Endodermal cell (in vitro differentiated cells): Measurements from ENCODE around the gene MCM3AP. TPM values are rescaled to one million over a fixed set of nuclear protein-coding genes. Genes with fewer than 3 reads are reported as not detected.
A peak's percentile ranks its signal among the peaks of the same experiment; 100 is the strongest.

Experiments
- DNase-seq: peaks from one replicate; pipeline ENCODE4 v3.0.0-alpha.2; 2017
- H3K27ac ChIP-seq: 2 replicates; pipeline ENCODE4 v1.5.1; 2013; ENCODE audit warnings: mild to moderate bottlenecking, low read depth, low read length, moderate library complexity
- H3K27me3 ChIP-seq: 2 replicates; pipeline ENCODE4 v1.6.1; 2013; ENCODE audit warnings: mild to moderate bottlenecking, low read length, moderate library complexity; ENCODE audit not compliant: insufficient read depth, control insufficient read depth, poor library complexity, severe bottlenecking
- H3K36me3 ChIP-seq: 2 replicates; pipeline ENCODE4 v1.7.0; 2013; ENCODE audit warnings: mild to moderate bottlenecking, low read length, moderate library complexity; ENCODE audit not compliant: control insufficient read depth, insufficient read depth
- H3K4me1 ChIP-seq: one replicate; pipeline ENCODE4 v1.7.0; 2013; ENCODE audit warnings: low read length; ENCODE audit not compliant: control insufficient read depth, insufficient read depth
- H3K4me3 ChIP-seq: 2 replicates; pipeline ENCODE4 v1.5.1; 2013; ENCODE audit warnings: mild to moderate bottlenecking, low read length, moderate library complexity
- H3K9ac ChIP-seq: 2 replicates; pipeline ENCODE4 v1.6.1; 2013; ENCODE audit warnings: mild to moderate bottlenecking, low read length, moderate library complexity; ENCODE audit not compliant: poor library complexity, severe bottlenecking; ENCODE audit errors: extremely low read depth
- H3K9me3 ChIP-seq: 2 replicates; pipeline ENCODE4 v1.6.1; 2013; ENCODE audit warnings: mild to moderate bottlenecking, low read length, moderate library complexity; ENCODE audit not compliant: control insufficient read depth
- H3K27ac Mint-ChIP-seq: 2 replicates; pipeline ENCODE4 v1.8.0; 2020; ENCODE audit warnings: mixed read lengths
- H3K27me3 Mint-ChIP-seq: 2 replicates; pipeline ENCODE4 v1.8.0; 2021; ENCODE audit warnings: mild to moderate bottlenecking, mixed read lengths; ENCODE audit not compliant: insufficient read depth
- H3K36me3 Mint-ChIP-seq: 2 replicates; pipeline ENCODE4 v1.8.0; 2020; ENCODE audit warnings: low read depth, mixed read lengths
- H3K4me1 Mint-ChIP-seq: 2 replicates; pipeline ENCODE4 v1.8.0; 2020; ENCODE audit warnings: mixed read lengths
- H3K4me3 Mint-ChIP-seq: 2 replicates; pipeline ENCODE4 v1.8.0; 2020; ENCODE audit warnings: mild to moderate bottlenecking, moderate library complexity, mixed read lengths
- H3K9me3 Mint-ChIP-seq: 2 replicates; pipeline ENCODE4 v1.8.0; 2020; ENCODE audit warnings: mild to moderate bottlenecking, mixed read lengths
- WGBS, 2 experiments: methylation state at CpG; one replicate each; pipeline versions ENCODE4 v1.1.5 to v1.1.7; 2013; ENCODE audit warnings: missing lambda C conversion rate in 2 of 2, mixed read lengths in 1 of 2; ENCODE audit not compliant: insufficient coverage in 1 of 2, insufficient read length in 1 of 2; 5-methylcytosine and 5-hydroxymethylcytosine counted together
- total RNA-seq, 2 donors: library from RNA; stranded (reverse); fragmentation: NEBNext Ultra II Directional in 1 of 2; extraction: Animal tissue kit (Norgen Biotek cat#: 25700) in 1 of 2; gene quantifications; 2 replicates in 1 of 2; 3 replicates in 1 of 2; pipeline ENCODE4 v1.2.1, GENCODE V29; 2021
- TF ChIP-seq, protein P1 (sequence below): fragments of 200-600 bp; sonication (generic); conservative IDR thresholded peaks from 2 replicates; pipeline ENCODE4 v1.5.0; 2021; ENCODE audit warnings: antibody characterized with exemption, mild to moderate bottlenecking

Gene MCM3AP
- total RNA-seq, 2 donors from 2014 or later, result 120 to 161 TPM

DNA sequence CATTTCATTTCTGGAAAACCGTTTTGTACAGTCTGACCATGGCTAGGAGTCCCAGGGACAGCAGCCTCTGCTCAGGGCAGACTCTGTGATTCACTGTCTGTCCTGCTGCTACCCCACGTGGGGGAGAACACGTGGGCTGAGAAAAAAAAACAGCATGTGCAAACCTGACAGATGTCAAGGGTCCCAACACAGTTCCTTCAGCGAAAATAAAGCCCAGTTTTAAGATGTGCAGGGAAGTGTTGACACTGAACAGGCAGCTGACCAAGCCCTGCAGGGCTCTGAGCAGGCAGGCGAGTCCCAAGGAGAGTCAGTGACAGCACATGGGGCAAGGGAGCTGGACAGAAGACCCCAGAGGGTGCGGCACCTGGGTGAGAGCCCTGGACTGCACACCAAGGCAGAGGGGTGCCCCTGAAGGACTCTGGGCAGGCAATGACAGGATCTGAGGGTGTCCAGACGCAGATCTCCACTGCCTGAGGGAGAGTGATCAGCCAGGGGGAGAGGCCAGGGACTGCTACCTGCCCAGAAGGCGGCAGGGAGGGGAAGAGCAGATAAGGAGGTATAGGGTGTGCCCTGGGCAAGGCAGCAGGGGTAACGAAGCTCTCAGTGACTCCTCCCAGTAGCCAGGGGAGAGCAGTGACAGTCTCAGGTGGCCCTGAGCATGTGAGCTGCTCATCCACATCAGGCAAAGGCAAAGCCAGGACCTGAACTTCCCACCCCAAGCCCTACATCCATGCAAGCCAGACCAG lies 96.0 kb downstream of the MCM3AP start:
- peak; percentile 51 for DNase-seq
- peaks cover 35% of the 10 kb centered on the region for H3K36me3 Mint-ChIP-seq
- H3K9me3 ChIP-seq, result no peaks in the 10 kb centered on the region
- H3K27me3 ChIP-seq, result no peaks in the 10 kb centered on the region
- H3K9me3 Mint-ChIP-seq, result no peaks in the 10 kb centered on the region
- no peak overlapping the region for H3K9ac ChIP-seq
- peak overlapping the region; percentile 91 for H3K27ac Mint-ChIP-seq
- no peaks in the 10 kb centered on the region for H3K4me1 ChIP-seq
- H3K4me3 Mint-ChIP-seq, result no peak overlapping the region
- WGBS, 2 experiments, result 84 to 86% methylated on average over 7 to 9 of the region's 9 CpGs
- TF ChIP-seq, protein P1, sequence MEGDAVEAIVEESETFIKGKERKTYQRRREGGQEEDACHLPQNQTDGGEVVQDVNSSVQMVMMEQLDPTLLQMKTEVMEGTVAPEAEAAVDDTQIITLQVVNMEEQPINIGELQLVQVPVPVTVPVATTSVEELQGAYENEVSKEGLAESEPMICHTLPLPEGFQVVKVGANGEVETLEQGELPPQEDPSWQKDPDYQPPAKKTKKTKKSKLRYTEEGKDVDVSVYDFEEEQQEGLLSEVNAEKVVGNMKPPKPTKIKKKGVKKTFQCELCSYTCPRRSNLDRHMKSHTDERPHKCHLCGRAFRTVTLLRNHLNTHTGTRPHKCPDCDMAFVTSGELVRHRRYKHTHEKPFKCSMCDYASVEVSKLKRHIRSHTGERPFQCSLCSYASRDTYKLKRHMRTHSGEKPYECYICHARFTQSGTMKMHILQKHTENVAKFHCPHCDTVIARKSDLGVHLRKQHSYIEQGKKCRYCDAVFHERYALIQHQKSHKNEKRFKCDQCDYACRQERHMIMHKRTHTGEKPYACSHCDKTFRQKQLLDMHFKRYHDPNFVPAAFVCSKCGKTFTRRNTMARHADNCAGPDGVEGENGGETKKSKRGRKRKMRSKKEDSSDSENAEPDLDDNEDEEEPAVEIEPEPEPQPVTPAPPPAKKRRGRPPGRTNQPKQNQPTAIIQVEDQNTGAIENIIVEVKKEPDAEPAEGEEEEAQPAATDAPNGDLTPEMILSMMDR, result no peak
- peak overlapping the region; percentile 83 for H3K27ac ChIP-seq
- no peak overlapping the region for H3K4me3 ChIP-seq
- H3K27me3 Mint-ChIP-seq, result no peaks in the 10 kb centered on the region
- peaks cover 19% of the 10 kb centered on the region for H3K36me3 ChIP-seq
- peaks cover 9% of the 10 kb centered on the region for H3K4me1 Mint-ChIP-seq

DNA sequence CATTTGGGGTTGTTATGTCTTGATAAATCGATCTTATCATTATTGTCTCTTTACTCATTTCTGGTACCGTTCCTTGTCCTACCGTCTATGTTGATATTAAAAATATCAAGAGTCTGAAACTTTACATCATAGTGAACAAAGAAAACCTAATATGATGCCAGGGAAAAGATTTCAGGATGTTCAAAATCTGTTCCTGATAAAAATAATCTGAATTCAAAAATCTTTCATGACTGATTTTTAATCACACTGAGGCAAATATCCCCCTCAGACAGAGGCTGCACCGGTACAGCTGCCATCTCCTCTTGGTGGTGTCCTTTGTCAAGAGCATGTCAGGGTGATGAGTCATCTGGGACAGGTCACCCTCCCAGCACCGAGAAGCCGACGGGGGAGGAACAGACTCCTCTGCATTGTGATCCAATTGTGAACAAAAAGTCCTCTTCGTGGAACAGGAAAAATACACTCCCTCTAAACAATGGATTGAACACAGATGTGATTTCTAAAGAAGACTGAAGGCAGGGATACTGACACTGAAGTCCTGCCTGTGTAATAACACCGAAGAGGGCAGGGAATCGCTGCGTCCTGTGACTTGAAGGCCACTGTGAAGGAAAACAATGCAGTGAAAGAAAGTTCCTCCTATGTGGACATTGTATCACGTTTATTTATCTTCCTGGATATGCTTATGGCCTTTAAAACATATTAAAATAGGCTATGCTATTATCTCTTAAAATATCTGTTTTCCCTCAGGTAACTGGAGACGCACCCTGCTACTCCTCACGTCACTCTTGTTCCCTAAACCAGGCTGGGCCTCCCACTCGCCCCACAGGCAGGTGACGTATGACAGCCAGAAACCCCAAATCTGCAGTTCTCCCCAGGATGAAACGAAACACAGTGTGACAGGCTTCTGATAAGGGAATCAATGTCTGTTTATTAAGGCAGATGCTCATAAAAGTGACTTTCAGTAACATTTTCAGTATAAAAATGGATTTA lies 96.9 kb downstream of the MCM3AP start:
- WGBS, 2 experiments, result 64 to 71% methylated on average over 7 to 17 of the region's 17 CpGs
- DNase-seq, result peak; percentile 78
- Histone ChIP-seq H3K4me3 (no peak overlapping the region), H3K36me3 (peaks cover 11% of the 10 kb centered on the region), H3K9me3 (no peaks in the 10 kb centered on the region), H3K4me1 (no peaks in the 10 kb centered on the region), H3K27me3 (no peaks in the 10 kb centered on the region), H3K9ac (peak overlapping the region; percentile 44), H3K27ac (peak overlapping the region; percentile 83)
- peak overlapping the region; percentile 91 for H3K27ac Mint-ChIP-seq
- H3K36me3 Mint-ChIP-seq, result peaks cover 26% of the 10 kb centered on the region
- no peaks in the 10 kb centered on the region for H3K27me3 Mint-ChIP-seq
- TF ChIP-seq, protein P1, result no peak
- peaks cover 9% of the 10 kb centered on the region for H3K4me1 Mint-ChIP-seq
- H3K4me3 Mint-ChIP-seq, result no peak overlapping the region
- H3K9me3 Mint-ChIP-seq, result no peaks in the 10 kb centered on the region

DNA sequence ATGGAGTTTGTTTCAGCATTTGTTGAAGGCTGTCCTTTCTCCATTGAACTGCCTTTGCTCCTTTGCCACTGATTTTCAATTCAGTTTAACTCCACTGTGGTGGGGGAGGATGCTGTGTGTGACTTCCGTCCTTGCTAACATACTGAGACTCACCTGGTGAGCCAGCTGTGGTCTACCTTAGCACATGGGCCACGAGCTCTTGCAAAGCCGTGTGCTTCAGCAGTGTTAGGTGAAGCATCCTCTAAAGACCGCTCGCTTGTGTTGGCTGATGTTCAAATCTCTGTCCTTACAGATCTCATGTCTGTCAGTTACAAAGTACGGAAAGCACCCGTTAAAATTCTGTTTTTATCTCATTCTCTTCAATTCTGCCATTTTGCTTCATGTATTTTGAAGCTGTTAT lies 97.6 kb downstream of the MCM3AP start:
- H3K4me1 ChIP-seq, result no peaks in the 10 kb centered on the region
- H3K27ac ChIP-seq, result peak overlapping the region; percentile 83
- TF ChIP-seq, protein P1, result no peak
- H3K36me3 ChIP-seq, result peaks cover 6% of the 10 kb centered on the region
- Mint-ChIP-seq H3K4me1 (peaks cover 9% of the 10 kb centered on the region), H3K27me3 (no peaks in the 10 kb centered on the region), H3K4me3 (no peak overlapping the region), H3K36me3 (peaks cover 23% of the 10 kb centered on the region), H3K9me3 (no peaks in the 10 kb centered on the region), H3K27ac (peak overlapping the region; percentile 91)
- no peak overlapping the region for H3K4me3 ChIP-seq
- no peak overlapping the region for H3K9ac ChIP-seq
- no peaks in the 10 kb centered on the region for H3K9me3 ChIP-seq
- 94 to 97% methylated on average over 5 to 7 of the region's 7 CpGs for WGBS, 2 experiments
- no peaks in the 10 kb centered on the region for H3K27me3 ChIP-seq
- no peak for DNase-seq
